Activated T-helper 17 cell treated with anti-CD3 and anti-CD28 coated beads, Interleukin-2, amount 50 U/mL, for 72 hours (primary cell): Measurements from ENCODE around the gene KRTAP10-4. TPM values are rescaled to one million over a fixed set of nuclear protein-coding genes. Genes with fewer than 3 reads are reported as not detected.

Experiments used
- ATAC-seq: fragments of 150-1000 bp; cut with Tn5 transposase; replicated peaks from 2 replicates; pipeline ENCODE4 v1.10.0; 2021; ENCODE audit warnings: mild to moderate bottlenecking, moderate library complexity
- H3K27ac Mint-ChIP-seq: one replicate; pipeline ENCODE4 v1.8.0; 2022; ENCODE audit warnings: mixed read lengths
- H3K27me3 Mint-ChIP-seq: one replicate; pipeline ENCODE4 v1.8.0; 2022; ENCODE audit warnings: mixed read lengths
- H3K36me3 Mint-ChIP-seq: one replicate; pipeline ENCODE4 v1.8.0; 2022; ENCODE audit warnings: low read depth, mild to moderate bottlenecking, mixed read lengths
- H3K4me1 Mint-ChIP-seq: one replicate; pipeline ENCODE4 v1.8.0; 2022; ENCODE audit warnings: mixed read lengths
- H3K4me3 Mint-ChIP-seq: one replicate; pipeline ENCODE4 v1.8.0; 2022; ENCODE audit warnings: mild to moderate bottlenecking, mixed read lengths
- H3K9me3 Mint-ChIP-seq: one replicate; pipeline ENCODE4 v1.8.0; 2022; ENCODE audit warnings: mixed read lengths
- total RNA-seq, 2 donors: library from RNA; stranded (reverse); gene quantifications; one replicate each; pipeline ENCODE4 v1.2.3, GENCODE V29; 2022

The KRTAP10-4 gene
- total RNA-seq, 2 donors from 2014 or later = not detected

DNA sequence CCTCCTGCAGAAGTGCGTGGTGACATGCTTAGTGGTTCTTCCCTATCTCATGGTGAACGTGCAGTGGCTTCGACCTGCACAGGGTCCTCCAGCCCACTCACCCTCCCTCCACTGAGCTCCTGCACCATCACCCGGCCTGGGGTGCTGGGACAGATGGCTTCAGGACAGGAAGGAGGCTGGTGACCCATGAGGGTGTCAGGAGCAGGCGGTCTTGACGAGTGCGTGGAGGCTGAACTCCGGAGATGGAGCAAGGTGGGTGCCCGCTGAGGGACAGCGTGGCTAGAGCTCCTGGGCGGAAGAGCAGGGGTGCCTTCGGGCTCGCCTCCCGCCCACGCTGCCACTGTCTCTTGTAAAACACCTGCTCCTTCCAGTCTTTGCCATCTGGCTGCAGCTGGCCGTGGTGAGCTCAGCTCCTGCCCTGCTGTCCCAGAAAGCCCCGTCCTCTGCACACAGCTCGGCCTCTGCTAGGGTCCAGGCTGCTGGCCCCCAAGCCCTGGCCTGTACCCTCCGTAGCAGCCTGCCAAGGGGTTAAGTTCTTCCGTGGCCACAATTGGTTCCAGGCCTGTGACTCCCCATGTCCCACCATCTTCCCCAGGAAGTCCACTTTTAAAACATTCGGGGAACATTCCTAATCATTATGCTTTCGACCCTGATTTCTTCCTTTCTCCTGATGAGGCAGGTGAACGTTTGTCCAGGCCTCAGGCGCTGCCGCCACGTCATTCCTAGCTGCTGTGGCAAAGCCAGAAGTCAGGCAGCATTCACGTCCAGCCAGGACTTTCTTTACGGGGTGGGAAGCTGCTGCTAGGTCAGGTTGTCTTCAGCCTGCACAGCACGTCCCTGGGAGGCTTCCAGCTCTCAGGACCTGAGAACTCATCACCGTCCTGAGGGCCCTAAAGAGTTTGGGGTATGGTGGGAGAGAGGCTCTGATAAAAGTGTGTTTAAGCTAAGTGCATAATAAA, 41.6 kb upstream of the KRTAP10-4 start:
- H3K4me3 Mint-ChIP-seq = no peak overlapping the region
- ATAC-seq = no peak
- no peaks in the 10 kb centered on the region for H3K36me3 Mint-ChIP-seq
- no peaks in the 10 kb centered on the region for H3K4me1 Mint-ChIP-seq
- no peaks in the 10 kb centered on the region for H3K9me3 Mint-ChIP-seq
- H3K27me3 Mint-ChIP-seq = peaks cover 8% of the 10 kb centered on the region
- no peak overlapping the region for H3K27ac Mint-ChIP-seq

DNA sequence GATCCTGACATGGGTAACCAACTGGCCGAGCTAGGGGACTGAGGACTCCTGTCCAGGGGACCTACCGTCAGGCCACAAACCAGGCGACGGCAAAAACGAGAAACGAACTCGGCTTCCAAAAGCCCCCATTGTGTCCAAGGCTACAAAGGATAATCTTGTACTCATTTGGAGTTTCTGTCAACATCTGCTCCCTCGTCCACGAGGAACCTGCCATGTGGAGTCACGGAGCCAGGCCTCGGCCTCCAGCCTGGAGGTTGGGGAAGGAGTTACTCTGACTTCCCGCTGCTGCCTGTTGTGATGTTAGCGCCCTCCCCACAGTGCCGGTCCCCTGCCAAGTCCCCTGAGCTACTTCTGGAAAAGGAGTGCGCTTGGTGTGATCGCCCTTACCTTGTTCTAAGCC, 40.8 kb upstream of the KRTAP10-4 start:
- H3K4me1 Mint-ChIP-seq = no peaks in the 10 kb centered on the region
- H3K9me3 Mint-ChIP-seq = no peaks in the 10 kb centered on the region
- no peak for ATAC-seq
- no peak overlapping the region for H3K27ac Mint-ChIP-seq
- H3K27me3 Mint-ChIP-seq = peaks cover 8% of the 10 kb centered on the region
- no peak overlapping the region for H3K4me3 Mint-ChIP-seq
- no peaks in the 10 kb centered on the region for H3K36me3 Mint-ChIP-seq

DNA sequence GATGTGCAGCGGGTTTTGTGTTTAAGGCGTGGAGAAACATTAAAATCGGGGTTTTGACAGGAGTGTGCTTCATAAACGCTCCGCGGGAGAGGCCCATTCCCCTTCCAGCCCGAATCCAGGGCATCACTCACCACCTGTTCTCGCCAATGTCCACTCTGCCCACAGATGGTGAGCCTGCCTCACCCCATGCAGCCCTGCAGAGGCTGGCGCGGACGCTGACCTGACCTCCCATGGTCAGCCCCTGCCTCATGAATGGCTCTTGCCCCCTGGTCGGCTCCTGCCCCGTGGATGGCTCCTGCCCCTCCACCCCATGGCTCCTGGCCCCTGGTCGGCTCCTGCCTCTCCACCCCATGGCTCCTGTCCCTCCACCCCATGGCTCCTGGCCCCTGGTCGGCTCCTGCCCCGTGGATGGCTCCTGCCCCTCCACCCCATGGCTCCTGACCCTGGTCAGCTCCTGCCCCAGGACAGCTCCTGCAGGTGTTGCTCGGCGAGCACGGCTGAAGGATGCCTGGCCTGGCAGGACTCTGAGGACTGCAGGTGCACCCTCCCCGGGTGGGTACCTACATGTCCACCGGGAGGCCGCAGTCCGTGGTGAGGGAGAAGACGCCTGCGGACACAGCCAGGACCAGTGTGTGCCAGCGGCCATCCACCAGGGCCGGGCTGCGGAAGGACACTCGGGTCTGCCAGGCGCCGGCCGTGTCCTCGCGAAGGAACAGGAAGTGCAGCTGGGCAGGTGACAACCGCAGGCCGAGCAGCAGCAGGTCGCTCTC, 40.2 kb upstream of the KRTAP10-4 start:
- no peak for ATAC-seq
- no peaks in the 10 kb centered on the region for H3K9me3 Mint-ChIP-seq
- no peaks in the 10 kb centered on the region for H3K36me3 Mint-ChIP-seq
- H3K27me3 Mint-ChIP-seq = peaks cover 8% of the 10 kb centered on the region
- no peaks in the 10 kb centered on the region for H3K4me1 Mint-ChIP-seq
- no peak overlapping the region for H3K27ac Mint-ChIP-seq
- H3K4me3 Mint-ChIP-seq = no peak overlapping the region

DNA sequence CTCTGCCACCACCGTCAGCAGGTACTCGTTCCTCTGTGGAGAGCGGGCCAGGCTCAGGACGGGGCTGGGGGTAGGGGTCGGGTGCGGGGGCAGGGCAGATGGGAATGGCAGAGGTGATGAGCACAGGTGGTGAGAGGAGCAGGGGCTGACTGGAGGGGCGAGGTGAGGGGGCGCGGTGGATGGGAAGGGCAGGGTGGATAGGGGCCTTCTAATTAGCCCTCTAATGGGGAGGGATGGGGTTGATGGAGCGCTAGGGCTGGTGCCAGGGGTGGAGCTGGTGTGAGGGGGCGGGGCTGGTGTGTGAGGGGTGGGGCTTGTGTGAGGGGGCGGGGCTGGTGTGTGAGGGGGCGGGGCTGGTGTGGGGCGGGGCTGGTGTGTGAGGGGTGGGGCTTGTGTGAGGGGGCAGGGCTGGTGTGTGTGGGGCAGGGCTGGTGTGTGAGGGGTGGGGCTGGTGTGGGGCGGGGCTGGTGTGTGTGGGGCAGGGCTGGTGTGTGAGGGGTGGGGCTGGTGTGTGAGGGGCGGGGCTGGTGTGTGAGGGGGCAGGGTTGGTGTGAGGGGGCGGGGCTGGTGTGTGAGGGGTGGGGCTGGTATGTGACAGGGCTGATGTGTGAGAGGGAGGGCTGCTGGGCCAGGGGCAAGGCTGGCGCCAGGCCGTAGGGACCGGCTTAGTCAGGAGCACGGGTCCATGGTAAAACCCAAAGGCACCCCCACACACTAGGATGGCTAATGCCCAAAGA, 39.5 kb upstream of the KRTAP10-4 start:
- ATAC-seq = peak; percentile 25
- Mint-ChIP-seq H3K27me3 (peaks cover 8% of the 10 kb centered on the region), H3K4me3 (no peak overlapping the region), H3K27ac (no peak overlapping the region), H3K4me1 (no peaks in the 10 kb centered on the region), H3K36me3 (no peaks in the 10 kb centered on the region), H3K9me3 (no peaks in the 10 kb centered on the region)

DNA sequence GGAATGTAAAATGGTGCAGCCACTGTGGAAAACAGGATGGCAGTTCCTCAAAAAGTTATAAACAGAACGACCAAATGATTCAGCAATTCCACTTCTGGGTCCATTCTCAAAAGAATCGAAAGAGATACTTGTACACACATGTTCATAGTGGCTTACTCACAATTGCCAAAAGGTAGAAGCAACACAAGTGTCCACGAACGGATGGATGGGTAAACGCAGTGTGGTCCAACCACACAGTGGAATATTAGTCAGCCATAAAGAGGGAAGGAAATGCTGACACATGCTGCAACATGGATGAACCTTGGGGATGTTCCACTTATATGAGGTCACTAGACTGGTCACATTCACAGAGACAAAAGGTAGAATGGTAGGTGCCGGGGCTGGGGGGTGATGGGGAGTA, 38.8 kb upstream of the KRTAP10-4 start:
- H3K36me3 Mint-ChIP-seq = no peaks in the 10 kb centered on the region
- no peaks in the 10 kb centered on the region for H3K4me1 Mint-ChIP-seq
- no peaks in the 10 kb centered on the region for H3K9me3 Mint-ChIP-seq
- H3K4me3 Mint-ChIP-seq = no peak overlapping the region
- H3K27me3 Mint-ChIP-seq = peaks cover 8% of the 10 kb centered on the region
- H3K27ac Mint-ChIP-seq = no peak overlapping the region
- peak; percentile 95 for ATAC-seq

DNA sequence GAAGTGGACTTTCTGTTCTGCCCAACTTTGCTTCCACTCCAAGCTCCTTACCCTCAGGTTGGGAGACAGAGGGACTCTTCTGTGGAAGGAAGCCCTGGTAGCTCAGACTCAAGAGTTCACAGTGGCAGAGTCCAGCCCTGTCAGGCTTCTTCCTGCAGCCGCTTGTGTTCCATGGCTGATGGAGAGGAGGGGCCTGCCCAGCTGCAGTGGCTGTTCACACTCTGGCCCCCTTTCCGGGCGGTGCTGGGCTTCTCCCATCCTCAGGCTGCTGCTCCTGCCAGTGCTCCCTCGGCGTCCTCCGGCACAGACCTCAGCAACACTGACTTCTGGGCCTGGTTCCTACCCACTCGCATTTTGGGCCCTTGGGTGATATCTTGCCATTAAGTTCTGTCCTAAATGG, 37.6 kb upstream of the KRTAP10-4 start:
- ATAC-seq = no peak

DNA sequence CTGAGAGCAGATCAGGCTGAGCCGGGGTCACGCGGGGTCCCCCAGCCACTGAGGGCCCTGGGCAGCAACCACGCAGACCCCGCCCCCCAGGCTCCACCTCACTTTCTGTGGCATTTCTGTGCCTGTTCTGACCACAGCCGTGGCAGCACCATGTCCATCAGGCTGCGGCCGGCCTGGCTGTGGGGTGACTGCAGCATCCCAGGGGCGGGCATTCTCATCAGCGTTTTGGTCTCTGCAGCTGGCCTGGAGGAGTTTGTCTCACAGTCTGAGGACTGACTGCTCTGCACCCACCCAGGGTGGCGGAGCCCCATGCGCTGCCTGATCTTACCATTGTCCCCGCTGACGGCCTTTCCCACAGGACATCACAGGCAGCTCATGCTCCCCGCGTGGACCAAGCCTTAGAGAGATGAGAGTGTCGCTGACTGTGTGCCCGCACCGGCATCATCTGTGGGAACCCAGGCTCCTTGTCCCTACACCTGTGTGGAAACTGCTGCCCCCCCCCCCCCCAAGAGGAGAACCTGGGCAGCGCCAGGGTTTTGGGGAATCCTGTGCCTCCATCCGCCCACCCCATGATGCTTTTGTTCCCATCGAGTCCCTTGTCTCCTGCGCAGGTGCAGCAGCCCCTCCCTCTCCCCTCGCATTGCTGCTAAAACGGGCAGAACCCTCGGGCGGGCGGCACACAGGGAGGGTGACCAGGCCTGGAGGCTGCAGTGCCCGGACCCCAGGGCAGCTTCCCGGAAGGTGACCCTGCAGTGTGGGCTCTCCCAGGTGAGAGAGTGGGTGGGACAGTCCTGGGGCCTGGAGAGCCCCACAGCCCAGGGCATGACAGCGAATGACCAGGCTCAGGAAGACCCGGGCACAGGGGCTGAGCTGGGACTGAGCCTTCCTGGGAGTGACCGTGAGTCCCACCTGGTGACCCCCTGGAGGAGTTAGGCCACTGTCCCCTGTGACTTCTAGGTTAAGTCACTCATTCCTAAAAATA, 35.3 kb upstream of the KRTAP10-4 start:
- no peak overlapping the region for H3K27ac Mint-ChIP-seq
- no peaks in the 10 kb centered on the region for H3K9me3 Mint-ChIP-seq
- no peaks in the 10 kb centered on the region for H3K4me1 Mint-ChIP-seq
- H3K4me3 Mint-ChIP-seq = no peak overlapping the region
- H3K27me3 Mint-ChIP-seq = no peaks in the 10 kb centered on the region
- no peaks in the 10 kb centered on the region for H3K36me3 Mint-ChIP-seq
- no peak for ATAC-seq

More for the DNA sequence above, 37.6 kb upstream of the KRTAP10-4 start:
- peaks cover 3% of the 10 kb centered on the region for H3K27me3 Mint-ChIP-seq
- no peaks in the 10 kb centered on the region for H3K4me1 Mint-ChIP-seq
- no peak overlapping the region for H3K4me3 Mint-ChIP-seq
- no peaks in the 10 kb centered on the region for H3K9me3 Mint-ChIP-seq
- no peaks in the 10 kb centered on the region for H3K36me3 Mint-ChIP-seq
- no peak overlapping the region for H3K27ac Mint-ChIP-seq

DNA sequence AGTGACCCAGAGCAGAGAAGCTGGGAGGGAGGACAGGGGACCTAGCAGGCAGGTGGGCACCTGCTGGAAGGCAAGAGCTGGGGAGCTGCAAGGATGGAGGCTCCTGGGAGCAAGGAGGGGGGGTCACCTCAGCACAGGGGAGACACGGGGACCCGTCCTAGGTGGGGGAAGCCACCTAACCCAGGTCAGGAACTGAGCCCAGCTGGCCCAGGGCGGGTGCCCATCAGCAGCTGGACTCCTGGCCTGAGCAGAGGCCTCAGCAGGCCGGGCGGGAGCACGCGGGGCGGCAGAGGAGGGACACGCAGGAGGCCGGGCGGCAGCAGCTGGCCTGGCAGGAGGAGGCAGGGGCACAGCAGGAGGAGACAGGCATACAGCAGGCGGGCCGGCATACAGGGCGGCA, 34.5 kb upstream of the KRTAP10-4 start:
- H3K27ac Mint-ChIP-seq = no peak overlapping the region
- ATAC-seq = no peak
- H3K36me3 Mint-ChIP-seq = no peaks in the 10 kb centered on the region
- no peaks in the 10 kb centered on the region for H3K27me3 Mint-ChIP-seq
- H3K9me3 Mint-ChIP-seq = no peaks in the 10 kb centered on the region
- no peaks in the 10 kb centered on the region for H3K4me1 Mint-ChIP-seq
- H3K4me3 Mint-ChIP-seq = no peak overlapping the region

DNA sequence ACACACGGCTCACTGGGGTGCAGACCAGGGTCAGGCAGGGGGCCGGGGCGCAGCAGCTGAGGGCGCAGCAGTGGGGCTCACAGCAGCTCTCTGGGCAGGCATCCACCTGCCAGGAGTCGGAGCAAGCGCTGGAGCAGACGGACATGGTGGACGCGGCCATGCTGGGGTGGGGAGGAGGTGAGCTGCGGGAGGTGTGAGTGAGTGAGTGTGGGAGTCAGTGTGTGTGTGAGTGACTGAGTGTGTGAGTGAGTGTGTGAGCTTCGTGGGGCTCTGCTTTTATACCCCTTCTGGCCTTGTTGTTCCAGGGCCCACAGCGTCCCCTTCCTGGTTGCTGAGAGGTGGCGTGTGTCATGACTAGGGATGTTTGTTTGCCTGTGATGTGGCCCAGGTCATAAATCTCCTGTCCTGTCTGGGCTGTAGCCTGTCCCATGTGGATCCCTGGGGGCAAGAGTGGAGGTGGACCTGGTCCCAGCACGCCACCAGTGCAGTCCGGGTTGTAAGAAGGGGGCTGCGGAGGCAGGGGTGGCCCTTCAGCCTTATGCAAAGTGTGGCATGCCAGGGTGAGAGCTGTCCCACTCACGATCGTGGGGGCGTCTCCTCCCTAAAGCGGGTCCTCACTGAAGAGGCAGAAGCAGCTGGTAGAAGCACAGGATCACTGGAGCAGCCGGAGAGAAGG, 33.4 kb upstream of the KRTAP10-4 start, which contains the start of gene KRTAP10-1:
Gene KRTAP10-1 (minus strand): TSS at position 205 of the 676 bp plus-strand sequence. CDS start 45 bp downstream, at position 160.
- Mint-ChIP-seq H3K27ac (no peak within 1 kb of the TSS), H3K27me3 (no peaks in the 10 kb centered on the region), H3K36me3 (no peaks in the 10 kb centered on the region), H3K4me3 (no peak within 1 kb of the TSS), H3K9me3 (no peaks in the 10 kb centered on the region), H3K4me1 (no peaks in the 10 kb centered on the region)
- no peak for ATAC-seq

DNA sequence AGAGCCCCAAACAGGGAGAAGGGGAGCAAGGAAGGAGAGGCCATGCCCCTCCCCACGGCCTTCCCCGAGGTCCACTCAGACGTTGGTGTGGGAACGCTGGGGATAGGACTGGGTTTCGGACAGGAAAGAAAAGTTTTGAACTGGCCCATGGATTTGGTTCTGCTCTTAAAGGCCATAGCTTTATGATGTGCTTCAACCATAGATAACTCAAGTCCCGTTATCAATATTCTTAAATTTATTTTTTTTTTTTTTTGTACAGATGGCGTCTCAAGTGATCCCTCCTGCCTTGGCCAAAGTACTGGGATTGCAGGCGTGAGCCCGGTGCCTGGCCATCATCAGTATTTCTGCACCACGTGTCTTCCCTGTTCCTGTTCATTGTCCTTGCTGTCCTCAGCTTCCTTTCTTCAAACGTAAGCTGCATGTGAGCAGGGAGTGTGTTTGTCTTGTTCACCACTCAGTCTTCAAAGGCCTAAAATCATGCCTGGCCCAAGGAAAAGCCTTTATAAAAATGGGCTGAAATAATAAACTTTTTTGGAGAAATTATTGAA, 32.7 kb upstream of the KRTAP10-4 start:
- no peaks in the 10 kb centered on the region for H3K9me3 Mint-ChIP-seq
- H3K4me1 Mint-ChIP-seq = no peaks in the 10 kb centered on the region
- no peak for ATAC-seq
- H3K36me3 Mint-ChIP-seq = no peaks in the 10 kb centered on the region
- no peak overlapping the region for H3K27ac Mint-ChIP-seq
- H3K4me3 Mint-ChIP-seq = no peak overlapping the region
- no peaks in the 10 kb centered on the region for H3K27me3 Mint-ChIP-seq

DNA sequence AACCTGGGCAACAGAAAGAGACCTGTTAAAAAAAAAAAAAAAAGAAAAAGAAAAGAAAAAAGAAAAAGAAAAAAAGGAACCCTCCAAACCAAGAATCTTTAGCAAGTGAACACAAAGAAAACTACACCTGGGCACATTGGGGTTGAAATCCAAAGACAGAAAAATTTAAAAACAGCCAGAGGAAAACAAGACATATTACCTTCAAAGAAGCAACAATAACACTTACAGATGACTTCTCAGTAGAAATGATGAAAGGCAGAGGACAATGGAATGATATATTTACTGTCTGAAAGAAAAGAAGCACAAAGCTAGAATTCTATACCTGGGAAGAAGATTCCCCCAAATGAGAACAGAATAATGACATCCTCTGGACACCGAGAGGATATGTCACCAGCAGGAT, 30.8 kb upstream of the KRTAP10-4 start:
- ATAC-seq = no peak
- Mint-ChIP-seq H3K27ac (no peak overlapping the region), H3K4me1 (peaks cover 10% of the 10 kb centered on the region), H3K9me3 (peaks cover 12% of the 10 kb centered on the region), H3K36me3 (no peaks in the 10 kb centered on the region), H3K27me3 (no peaks in the 10 kb centered on the region), H3K4me3 (no peak overlapping the region)

DNA sequence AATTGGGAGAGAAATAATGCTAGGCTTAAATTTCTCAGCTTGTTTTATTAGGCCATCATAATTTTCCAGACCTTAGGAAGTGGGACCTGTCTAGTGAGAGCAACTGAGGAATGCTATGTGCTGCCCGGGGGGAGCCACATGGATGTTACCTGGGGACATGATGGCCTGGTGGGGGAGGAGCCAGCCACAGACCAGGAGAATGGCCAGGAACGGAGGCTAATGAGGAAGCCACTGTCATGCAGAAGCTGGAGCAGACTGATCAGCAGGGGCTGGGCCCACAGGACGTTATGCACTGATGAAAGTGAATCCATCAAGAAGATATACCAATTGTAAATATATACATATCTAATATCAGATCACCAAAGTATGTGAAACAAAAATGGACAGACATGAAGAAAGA, 29.0 kb upstream of the KRTAP10-4 start:
- H3K27me3 Mint-ChIP-seq = no peaks in the 10 kb centered on the region
- H3K4me3 Mint-ChIP-seq = no peak overlapping the region
- H3K36me3 Mint-ChIP-seq = no peaks in the 10 kb centered on the region
- H3K9me3 Mint-ChIP-seq = peaks cover 13% of the 10 kb centered on the region
- H3K27ac Mint-ChIP-seq = no peak overlapping the region
- peaks cover 12% of the 10 kb centered on the region for H3K4me1 Mint-ChIP-seq
- ATAC-seq = no peak
